HepG2 (cell line): ENCODE results near the gene NRL. TPM values are rescaled to one million over a fixed set of nuclear protein-coding genes. Genes with fewer than 3 reads are reported as not detected.

Source experiments
- HNF4G ChIP-seq, 2 experiments: sonication (generic) in 1 of 2; formaldehyde crosslinking in 1 of 2; IDR thresholded peaks; 2 replicates each; pipeline versions ENCODE4 v1.4.0 to v1.6.1; 2011 to 2020; ENCODE audit warnings: borderline replicate concordance in 2 of 2, low read depth in 2 of 2, mild to moderate bottlenecking in 2 of 2, low read length in 1 of 2, missing genetic modification reagents in 1 of 2, moderate library complexity in 1 of 2
- MIER3 ChIP-seq: IDR thresholded peaks from 2 replicates; pipeline ENCODE4 v1.6.1; 2016; ENCODE audit warnings: missing compliant biosample characterization, borderline replicate concordance
- NFE2 ChIP-seq: sonication (generic); formaldehyde crosslinking; IDR thresholded peaks from 2 replicates; pipeline ENCODE4 v1.4.0; 2020; ENCODE audit warnings: missing genetic modification reagents
- RXRA ChIP-seq: sonication (generic); formaldehyde crosslinking; IDR thresholded peaks from 2 replicates; pipeline ENCODE4 v1.5.1; 2020; ENCODE audit warnings: missing genetic modification reagents
- SP1 ChIP-seq, 2 experiments: fragments of 450-650 bp in 1 of 2; sonication (generic) in 1 of 2; formaldehyde crosslinking in 1 of 2; IDR thresholded peaks; 2 replicates each; pipeline versions ENCODE4 v1.4.0 to v1.6.1; 2016 to 2020; ENCODE audit warnings: missing genetic modification reagents in 1 of 2
- ZNF350 ChIP-seq: sonication (generic); formaldehyde crosslinking; IDR thresholded peaks from 2 replicates; pipeline ENCODE4 v1.4.0; 2020; ENCODE audit warnings: mild to moderate bottlenecking, low read depth, missing genetic modification reagents, borderline replicate concordance
- ZNF576 ChIP-seq: sonication (generic); formaldehyde crosslinking; IDR thresholded peaks from 2 replicates; pipeline ENCODE4 v1.4.0; 2020; ENCODE audit warnings: mild to moderate bottlenecking, missing genetic modification reagents
- ZNF720 ChIP-seq: sonication (generic); formaldehyde crosslinking; IDR thresholded peaks from 2 replicates; pipeline ENCODE4 v1.4.0; 2020; ENCODE audit warnings: missing genetic modification reagents
- ZNF776 ChIP-seq: sonication (generic); formaldehyde crosslinking; IDR thresholded peaks from 2 replicates; pipeline ENCODE4 v1.4.0; 2020; ENCODE audit warnings: mild to moderate bottlenecking, missing genetic modification reagents
- polyA plus RNA-seq, 8 experiments: library from polyadenylated mRNA; depleted of rRNA in 3 of 8; stranded (reverse) in 7 of 8; unstranded in 1 of 8; fragments of >200 nt; fragmentation: Illumina TruSeq in 4 of 8; extraction: Trizol in 4 of 8; gene quantifications; 2 replicates each; pipeline versions ENCODE4 v1.2.1 to v1.2.3, GENCODE V29; 2011 to 2016; ENCODE audit warnings: low read depth in 4 of 8, missing spikeins in 1 of 8, mixed read lengths in 1 of 8; ENCODE audit not compliant: insufficient read depth in 1 of 8
- total RNA-seq, 5 experiments: library from RNA; depleted of rRNA; stranded (reverse); fragments of >200 nt; fragmentation: Illumina TruSeq; extraction: Trizol; gene quantifications; 2 replicates each; pipeline ENCODE4 v1.2.3, GENCODE V29; 2016; ENCODE audit warnings: low read depth in 1 of 5
- TF ChIP-seq, protein P1 (sequence below): sonication (generic); formaldehyde crosslinking; IDR thresholded peaks from 2 replicates; pipeline ENCODE4 v1.4.0; 2020; ENCODE audit warnings: mild to moderate bottlenecking, missing genetic modification reagents, borderline replicate concordance
- TF ChIP-seq, protein P2 (sequence below): sonication (generic); formaldehyde crosslinking; IDR thresholded peaks from 2 replicates; pipeline ENCODE4 v1.5.0; 2020; ENCODE audit warnings: missing genetic modification reagents, mild to moderate bottlenecking, borderline replicate concordance
- TF ChIP-seq, protein P3 (sequence below): sonication (generic); formaldehyde crosslinking; IDR thresholded peaks from one replicate; pipeline ENCODE4 v1.5.1; 2020; ENCODE audit warnings: mild to moderate bottlenecking, missing genetic modification reagents; ENCODE audit errors: not compliant biosample characterization

NRL gene
- total and polyA plus RNA-seq, 2 of the 13 experiments (the other 11 are each of a cell fraction or from before 2014, with no cell fraction given), result 2.5 to 4.7 TPM

DNA sequence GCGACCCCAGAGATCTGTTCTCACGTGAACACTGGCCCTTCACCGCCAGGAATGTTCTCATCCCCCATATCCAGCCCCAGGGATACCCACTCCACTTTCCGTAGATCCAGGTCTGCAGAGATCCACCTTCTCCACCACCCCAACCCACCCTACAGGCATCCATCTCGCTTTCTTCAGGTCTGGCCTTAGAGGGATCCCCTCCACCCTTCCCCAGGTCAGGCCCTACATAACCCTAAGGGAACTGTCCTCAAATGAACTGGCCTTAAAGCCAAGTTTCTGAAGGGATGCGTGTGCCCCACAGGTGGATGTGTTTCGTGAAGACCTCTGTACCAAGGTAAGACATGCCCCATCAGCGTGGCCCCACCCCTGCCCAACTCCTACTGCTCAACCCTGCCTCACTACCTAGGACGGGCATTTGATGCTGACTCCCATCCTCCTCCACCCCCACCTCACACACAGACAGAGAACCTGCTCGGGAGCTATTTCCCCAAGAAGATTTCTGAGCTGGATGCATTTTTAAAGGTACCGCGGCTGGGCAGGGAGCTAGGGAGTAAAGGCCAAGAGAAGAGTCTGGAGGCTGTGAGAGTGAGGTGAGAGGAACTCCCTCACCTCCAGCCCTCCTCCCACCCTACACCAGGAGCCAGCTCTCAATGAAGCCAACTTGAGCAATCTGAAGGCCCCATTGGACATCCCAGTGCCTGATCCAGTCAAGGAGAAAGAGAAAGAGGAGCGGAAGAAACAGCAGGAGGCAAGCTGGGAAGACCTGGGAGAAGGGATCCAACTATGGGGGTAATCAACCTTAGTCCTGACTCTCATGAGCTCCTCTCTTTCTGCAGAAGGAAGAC, 22.2 kb upstream of the NRL start (continued):
- peak; percentile 8 for TF ChIP-seq ZNF350 (CRISPR knock-in tag)
- TF ChIP-seq, protein P1, sequence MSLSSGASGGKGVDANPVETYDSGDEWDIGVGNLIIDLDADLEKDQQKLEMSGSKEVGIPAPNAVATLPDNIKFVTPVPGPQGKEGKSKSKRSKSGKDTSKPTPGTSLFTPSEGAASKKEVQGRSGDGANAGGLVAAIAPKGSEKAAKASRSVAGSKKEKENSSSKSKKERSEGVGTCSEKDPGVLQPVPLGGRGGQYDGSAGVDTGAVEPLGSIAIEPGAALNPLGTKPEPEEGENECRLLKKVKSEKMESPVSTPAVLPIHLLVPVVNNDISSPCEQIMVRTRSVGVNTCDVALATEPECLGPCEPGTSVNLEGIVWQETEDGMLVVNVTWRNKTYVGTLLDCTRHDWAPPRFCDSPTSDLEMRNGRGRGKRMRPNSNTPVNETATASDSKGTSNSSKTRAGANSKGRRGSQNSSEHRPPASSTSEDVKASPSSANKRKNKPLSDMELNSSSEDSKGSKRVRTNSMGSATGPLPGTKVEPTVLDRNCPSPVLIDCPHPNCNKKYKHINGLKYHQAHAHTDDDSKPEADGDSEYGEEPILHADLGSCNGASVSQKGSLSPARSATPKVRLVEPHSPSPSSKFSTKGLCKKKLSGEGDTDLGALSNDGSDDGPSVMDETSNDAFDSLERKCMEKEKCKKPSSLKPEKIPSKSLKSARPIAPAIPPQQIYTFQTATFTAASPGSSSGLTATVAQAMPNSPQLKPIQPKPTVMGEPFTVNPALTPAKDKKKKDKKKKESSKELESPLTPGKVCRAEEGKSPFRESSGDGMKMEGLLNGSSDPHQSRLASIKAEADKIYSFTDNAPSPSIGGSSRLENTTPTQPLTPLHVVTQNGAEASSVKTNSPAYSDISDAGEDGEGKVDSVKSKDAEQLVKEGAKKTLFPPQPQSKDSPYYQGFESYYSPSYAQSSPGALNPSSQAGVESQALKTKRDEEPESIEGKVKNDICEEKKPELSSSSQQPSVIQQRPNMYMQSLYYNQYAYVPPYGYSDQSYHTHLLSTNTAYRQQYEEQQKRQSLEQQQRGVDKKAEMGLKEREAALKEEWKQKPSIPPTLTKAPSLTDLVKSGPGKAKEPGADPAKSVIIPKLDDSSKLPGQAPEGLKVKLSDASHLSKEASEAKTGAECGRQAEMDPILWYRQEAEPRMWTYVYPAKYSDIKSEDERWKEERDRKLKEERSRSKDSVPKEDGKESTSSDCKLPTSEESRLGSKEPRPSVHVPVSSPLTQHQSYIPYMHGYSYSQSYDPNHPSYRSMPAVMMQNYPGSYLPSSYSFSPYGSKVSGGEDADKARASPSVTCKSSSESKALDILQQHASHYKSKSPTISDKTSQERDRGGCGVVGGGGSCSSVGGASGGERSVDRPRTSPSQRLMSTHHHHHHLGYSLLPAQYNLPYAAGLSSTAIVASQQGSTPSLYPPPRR, result peak; percentile 39; the same call in 1 of the 2 replicates
- TF ChIP-seq RXRA (CRISPR knock-in tag), result peak; percentile 19; the same call in 1 of the 2 replicates
- no peak for TF ChIP-seq NFE2 (CRISPR knock-in tag)
- TF ChIP-seq ZNF720, result no peak
- TF ChIP-seq, protein P2, sequence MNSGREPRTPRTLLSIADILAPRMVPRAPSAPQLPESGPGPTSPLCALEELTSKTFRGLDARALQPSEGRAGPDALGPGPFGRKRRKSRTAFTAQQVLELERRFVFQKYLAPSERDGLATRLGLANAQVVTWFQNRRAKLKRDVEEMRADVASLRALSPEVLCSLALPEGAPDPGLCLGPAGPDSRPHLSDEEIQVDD (CRISPR knock-in tag), result 0 out of 2 replicates have a peak, but pooled peaks have one; percentile 12
- TF ChIP-seq HNF4G (IDR thresholded peaks at IDR 0.05; ENCODE audit: borderline replicate concordance, low read depth, low read length), result no peak
- TF ChIP-seq HNF4G (CRISPR knock-in tag; IDR thresholded peaks at IDR 0.05; ENCODE audit: borderline replicate concordance, low read depth), result peak; percentile 17; the same call in 1 of the 2 replicates
- peak; percentile 83 for TF ChIP-seq ZNF776 (CRISPR knock-in tag)
- peak; percentile 53; the same call in 1 of the 2 replicates for TF ChIP-seq SP1 (IDR thresholded peaks at IDR 0.05)
- no peak; the same call in 1 of the 2 replicates for TF ChIP-seq SP1 (CRISPR knock-in tag; IDR thresholded peaks at IDR 0.05)
- TF ChIP-seq, protein P3, sequence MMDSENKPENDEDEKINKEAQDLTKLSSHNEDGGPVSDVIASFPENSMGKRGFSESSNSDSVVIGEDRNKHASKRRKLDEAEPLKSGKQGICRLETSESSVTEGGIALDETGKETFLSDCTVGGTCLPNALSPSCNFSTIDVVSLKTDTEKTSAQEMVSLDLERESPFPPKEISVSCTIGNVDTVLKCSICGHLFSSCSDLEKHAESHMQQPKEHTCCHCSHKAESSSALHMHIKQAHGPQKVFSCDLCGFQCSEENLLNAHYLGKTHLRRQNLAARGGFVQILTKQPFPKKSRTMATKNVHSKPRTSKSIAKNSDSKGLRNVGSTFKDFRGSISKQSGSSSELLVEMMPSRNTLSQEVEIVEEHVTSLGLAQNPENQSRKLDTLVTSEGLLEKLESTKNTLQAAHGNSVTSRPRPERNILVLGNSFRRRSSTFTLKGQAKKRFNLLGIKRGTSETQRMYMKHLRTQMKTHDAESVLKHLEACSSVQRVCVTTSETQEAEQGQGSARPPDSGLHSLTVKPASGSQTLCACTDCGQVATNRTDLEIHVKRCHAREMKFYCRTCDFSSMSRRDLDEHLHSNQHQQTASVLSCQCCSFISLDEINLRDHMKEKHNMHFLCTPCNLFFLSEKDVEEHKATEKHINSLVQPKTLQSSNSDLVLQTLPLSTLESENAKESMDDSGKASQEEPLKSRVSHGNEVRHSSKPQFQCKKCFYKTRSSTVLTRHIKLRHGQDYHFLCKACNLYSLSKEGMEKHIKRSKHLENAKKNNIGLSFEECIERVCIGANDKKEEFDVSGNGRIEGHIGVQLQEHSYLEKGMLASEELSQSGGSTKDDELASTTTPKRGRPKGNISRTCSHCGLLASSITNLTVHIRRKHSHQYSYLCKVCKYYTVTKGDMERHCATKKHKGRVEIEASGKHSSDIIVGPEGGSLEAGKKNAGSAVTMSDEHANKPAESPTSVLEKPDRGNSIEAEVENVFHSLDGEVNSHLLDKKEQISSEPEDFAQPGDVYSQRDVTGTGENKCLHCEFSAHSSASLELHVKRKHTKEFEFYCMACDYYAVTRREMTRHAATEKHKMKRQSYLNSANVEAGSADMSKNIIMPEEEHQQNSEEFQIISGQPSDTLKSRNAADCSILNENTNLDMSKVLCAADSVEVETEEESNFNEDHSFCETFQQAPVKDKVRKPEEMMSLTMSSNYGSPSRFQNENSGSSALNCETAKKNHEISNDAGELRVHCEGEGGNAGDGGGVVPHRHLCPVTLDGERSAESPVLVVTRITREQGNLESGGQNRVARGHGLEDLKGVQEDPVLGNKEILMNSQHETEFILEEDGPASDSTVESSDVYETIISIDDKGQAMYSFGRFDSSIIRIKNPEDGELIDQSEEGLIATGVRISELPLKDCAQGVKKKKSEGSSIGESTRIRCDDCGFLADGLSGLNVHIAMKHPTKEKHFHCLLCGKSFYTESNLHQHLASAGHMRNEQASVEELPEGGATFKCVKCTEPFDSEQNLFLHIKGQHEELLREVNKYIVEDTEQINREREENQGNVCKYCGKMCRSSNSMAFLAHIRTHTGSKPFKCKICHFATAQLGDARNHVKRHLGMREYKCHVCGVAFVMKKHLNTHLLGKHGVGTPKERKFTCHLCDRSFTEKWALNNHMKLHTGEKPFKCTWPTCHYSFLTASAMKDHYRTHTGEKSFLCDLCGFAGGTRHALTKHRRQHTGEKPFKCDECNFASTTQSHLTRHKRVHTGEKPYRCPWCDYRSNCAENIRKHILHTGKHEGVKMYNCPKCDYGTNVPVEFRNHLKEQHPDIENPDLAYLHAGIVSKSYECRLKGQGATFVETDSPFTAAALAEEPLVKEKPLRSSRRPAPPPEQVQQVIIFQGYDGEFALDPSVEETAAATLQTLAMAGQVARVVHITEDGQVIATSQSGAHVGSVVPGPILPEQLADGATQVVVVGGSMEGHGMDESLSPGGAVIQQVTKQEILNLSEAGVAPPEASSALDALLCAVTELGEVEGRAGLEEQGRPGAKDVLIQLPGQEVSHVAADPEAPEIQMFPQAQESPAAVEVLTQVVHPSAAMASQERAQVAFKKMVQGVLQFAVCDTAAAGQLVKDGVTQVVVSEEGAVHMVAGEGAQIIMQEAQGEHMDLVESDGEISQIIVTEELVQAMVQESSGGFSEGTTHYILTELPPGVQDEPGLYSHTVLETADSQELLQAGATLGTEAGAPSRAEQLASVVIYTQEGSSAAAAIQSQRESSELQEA (CRISPR knock-in tag), result peak; percentile 16
- peak; percentile 43 for TF ChIP-seq ZNF576
- peak; percentile 40; the same call in 1 of the 2 replicates for TF ChIP-seq MIER3 (CRISPR knock-in tag)
